NT2/D1 (cell line): ENCODE measurements around the gene OGN.
A peak's percentile ranks its signal among the peaks of the same experiment; 100 is the strongest.

ENCODE experiments used
- DNase-seq: peaks from one replicate; pipeline ENCODE4 v3.0.0-alpha.2; 2011; ENCODE audit warnings: low read depth, low spot score
- H3K27me3 ChIP-seq: 2 replicates; pipeline ENCODE4 v1.6.0; 2011; ENCODE audit warnings: mild to moderate bottlenecking; ENCODE audit not compliant: insufficient read length, insufficient read depth
- H3K36me3 ChIP-seq: 2 replicates; pipeline ENCODE4 v1.6.1; 2011; ENCODE audit warnings: mild to moderate bottlenecking, low read length, mixed read lengths; ENCODE audit not compliant: insufficient read depth, insufficient read length
- H3K4me1 ChIP-seq: 2 replicates; pipeline ENCODE4 v1.5.1; 2011; ENCODE audit not compliant: insufficient read depth, insufficient read length
- H3K4me3 ChIP-seq: 2 replicates; pipeline ENCODE4 v1.5.1; 2011; ENCODE audit warnings: low read depth; ENCODE audit not compliant: insufficient read length
- H3K9ac ChIP-seq: 2 replicates; pipeline ENCODE4 v1.6.0; 2011; ENCODE audit warnings: low read depth; ENCODE audit not compliant: insufficient read length
- H3K9me3 ChIP-seq: 2 replicates; pipeline ENCODE4 v1.5.1; 2011; ENCODE audit warnings: mild to moderate bottlenecking, low read length; ENCODE audit not compliant: insufficient read depth
- SUZ12 ChIP-seq: IDR thresholded peaks from 2 replicates; pipeline ENCODE4 v1.6.1; 2011; ENCODE audit not compliant: insufficient read length, insufficient read depth; ENCODE audit errors: extremely low read depth
- YY1 ChIP-seq: IDR thresholded peaks from 2 replicates; pipeline ENCODE4 v1.6.1; 2011; ENCODE audit not compliant: insufficient read length, insufficient read depth
- ZNF274 ChIP-seq: IDR thresholded peaks from 2 replicates; pipeline ENCODE4 v1.6.1; 2011; ENCODE audit warnings: mild to moderate bottlenecking, low read depth, low read length

OGN gene

DNA sequence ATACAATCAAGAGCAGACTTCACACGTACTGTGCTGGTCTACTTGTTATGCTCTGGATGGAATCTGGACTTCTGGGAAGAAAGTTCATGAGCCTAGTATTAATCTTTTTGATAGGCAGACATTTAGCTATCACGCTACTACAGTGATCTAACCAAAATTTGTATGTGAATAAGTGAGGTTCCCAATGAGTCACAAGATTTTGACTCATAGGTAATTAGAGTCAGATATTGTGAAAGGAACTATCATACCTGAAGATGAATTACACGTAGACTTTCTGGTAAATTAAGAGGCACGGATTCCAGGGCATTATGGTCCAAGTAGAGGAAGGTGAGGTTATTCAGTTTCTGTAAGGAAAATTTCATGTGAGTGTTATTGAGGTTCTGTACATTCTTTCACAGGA is 18.4 kb downstream of the OGN start:
- no peaks in the 10 kb centered on the region for H3K36me3 ChIP-seq
- no peaks in the 10 kb centered on the region for H3K27me3 ChIP-seq
- TF ChIP-seq YY1 (no peak), ZNF274 (no peak), SUZ12 (no peak)
- no peak overlapping the region for H3K9ac ChIP-seq
- DNase-seq = no peak
- H3K4me3 ChIP-seq = no peak overlapping the region
- H3K9me3 ChIP-seq = no peaks in the 10 kb centered on the region
- H3K4me1 ChIP-seq = no peaks in the 10 kb centered on the region

DNA sequence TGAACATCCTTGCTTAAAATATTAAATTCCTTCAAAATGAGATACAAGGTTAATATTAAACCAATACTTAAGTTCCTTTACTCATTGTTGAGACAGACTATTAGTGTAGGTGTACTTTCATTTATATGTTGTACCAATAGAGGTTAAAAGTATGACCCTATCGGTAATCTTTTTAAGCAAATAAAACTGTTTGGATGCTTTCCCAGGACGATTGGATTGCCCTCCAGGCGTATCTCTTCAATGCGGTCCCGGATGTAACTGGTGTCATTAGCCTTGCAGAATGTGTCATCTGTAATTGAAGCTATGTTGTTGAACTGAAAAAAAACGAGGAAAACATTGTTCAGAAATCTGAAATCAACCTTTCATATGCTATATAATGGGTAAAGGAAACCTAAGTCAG is 18.9 kb downstream of the OGN start:
- H3K9ac ChIP-seq = no peak overlapping the region
- TF ChIP-seq ZNF274 (no peak), SUZ12 (no peak), YY1 (no peak)
- no peaks in the 10 kb centered on the region for H3K36me3 ChIP-seq
- H3K4me1 ChIP-seq = no peaks in the 10 kb centered on the region
- no peaks in the 10 kb centered on the region for H3K27me3 ChIP-seq
- DNase-seq = no peak
- H3K9me3 ChIP-seq = no peaks in the 10 kb centered on the region
- H3K4me3 ChIP-seq = no peak overlapping the region

DNA sequence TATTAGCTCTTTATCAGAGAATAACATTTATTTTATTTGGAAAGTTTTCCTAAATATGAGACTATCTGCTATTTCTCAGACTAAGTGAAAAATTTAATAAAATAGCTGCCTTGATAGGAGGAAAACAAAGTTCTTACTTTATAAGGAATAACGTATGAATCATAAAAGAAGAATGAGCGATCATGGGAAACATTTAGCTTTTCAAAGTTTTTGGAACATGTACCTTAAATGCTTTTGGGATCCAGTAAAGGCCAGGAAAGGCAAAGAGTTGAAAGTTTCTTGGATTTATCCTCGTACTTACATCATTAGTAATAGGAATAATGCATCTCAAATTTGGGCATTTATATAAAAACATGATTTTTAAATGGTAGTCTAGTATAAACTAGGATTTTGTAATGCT is 19.4 kb downstream of the OGN start:
- no peaks in the 10 kb centered on the region for H3K9me3 ChIP-seq
- DNase-seq = no peak
- H3K4me3 ChIP-seq = no peak overlapping the region
- no peaks in the 10 kb centered on the region for H3K4me1 ChIP-seq
- no peaks in the 10 kb centered on the region for H3K27me3 ChIP-seq
- H3K36me3 ChIP-seq = no peaks in the 10 kb centered on the region
- H3K9ac ChIP-seq = no peak overlapping the region
- TF ChIP-seq YY1 (no peak), SUZ12 (no peak), ZNF274 (no peak)

DNA sequence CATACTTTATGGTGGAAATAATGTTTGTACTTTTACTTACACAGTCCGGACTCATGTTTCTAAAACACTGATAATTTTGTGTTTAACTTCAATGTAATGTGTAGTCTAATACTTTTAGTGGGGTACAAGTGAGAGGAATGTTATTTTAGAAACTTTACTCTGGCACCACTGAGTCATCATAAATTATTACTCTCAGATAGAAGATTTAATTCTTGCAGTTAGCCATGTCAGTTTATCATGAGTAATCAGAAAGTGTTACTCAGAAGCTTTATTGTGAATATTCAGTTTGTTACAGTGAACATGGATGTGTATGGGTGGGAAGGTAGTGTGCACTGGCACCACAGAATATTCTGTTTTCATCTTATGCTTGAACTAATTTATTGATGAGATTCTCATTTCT is 20.0 kb downstream of the OGN start:
- Histone ChIP-seq H3K36me3 (no peaks in the 10 kb centered on the region), H3K27me3 (no peaks in the 10 kb centered on the region), H3K4me3 (no peak overlapping the region), H3K4me1 (no peaks in the 10 kb centered on the region), H3K9ac (no peak overlapping the region), H3K9me3 (no peaks in the 10 kb centered on the region)
- TF ChIP-seq YY1 (no peak), ZNF274 (no peak), SUZ12 (no peak)
- DNase-seq = no peak

DNA sequence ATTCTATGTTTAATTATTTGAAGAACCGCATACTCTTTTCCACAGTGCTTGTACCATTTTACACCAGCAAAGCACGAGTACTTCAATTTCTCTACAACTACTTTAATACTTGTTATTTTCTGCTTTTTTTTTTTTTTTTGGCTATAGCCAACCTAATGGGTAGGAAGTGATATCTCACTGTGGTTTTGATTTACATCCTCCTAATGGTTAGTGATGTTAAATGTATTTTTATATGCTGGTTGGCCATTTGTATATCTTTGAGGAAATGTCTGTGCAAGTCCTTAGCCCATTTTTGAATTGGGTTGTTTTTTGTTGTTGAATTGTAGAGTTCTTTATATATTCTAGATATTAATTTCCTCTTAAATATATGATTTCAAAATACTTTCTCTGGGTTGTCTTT is 22.6 kb downstream of the OGN start:
- no peak overlapping the region for H3K9ac ChIP-seq
- H3K9me3 ChIP-seq = no peaks in the 10 kb centered on the region
- no peak overlapping the region for H3K4me3 ChIP-seq
- H3K36me3 ChIP-seq = no peaks in the 10 kb centered on the region
- DNase-seq = no peak
- peaks cover 3% of the 10 kb centered on the region for H3K4me1 ChIP-seq
- TF ChIP-seq YY1 (no peak), SUZ12 (no peak), ZNF274 (no peak)
- no peaks in the 10 kb centered on the region for H3K27me3 ChIP-seq

DNA sequence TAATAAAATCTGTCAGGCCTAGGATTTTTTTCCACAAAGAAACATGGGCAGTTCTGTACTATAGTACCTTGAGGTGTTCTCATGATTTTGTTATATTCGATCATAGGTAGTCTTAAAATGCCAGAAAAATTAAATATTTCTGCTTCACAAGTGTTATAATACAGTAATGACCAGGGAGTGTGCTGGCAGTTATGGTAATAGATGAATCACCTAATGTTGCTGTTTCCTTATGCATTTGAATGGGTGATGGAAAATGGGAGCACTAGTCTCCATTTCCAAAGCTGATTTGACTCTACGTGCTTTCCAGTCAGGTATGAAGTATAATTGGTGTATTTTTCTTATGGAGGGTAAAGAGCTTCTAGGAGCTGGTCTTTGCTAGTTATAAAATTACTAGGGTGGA is 23.8 kb downstream of the OGN start:
- Histone ChIP-seq H3K9me3 (no peaks in the 10 kb centered on the region), H3K36me3 (no peaks in the 10 kb centered on the region), H3K9ac (no peak overlapping the region), H3K4me1 (peaks cover 3% of the 10 kb centered on the region), H3K27me3 (no peaks in the 10 kb centered on the region), H3K4me3 (no peak overlapping the region)
- DNase-seq = no peak
- TF ChIP-seq SUZ12 (no peak), ZNF274 (no peak), YY1 (no peak)

DNA sequence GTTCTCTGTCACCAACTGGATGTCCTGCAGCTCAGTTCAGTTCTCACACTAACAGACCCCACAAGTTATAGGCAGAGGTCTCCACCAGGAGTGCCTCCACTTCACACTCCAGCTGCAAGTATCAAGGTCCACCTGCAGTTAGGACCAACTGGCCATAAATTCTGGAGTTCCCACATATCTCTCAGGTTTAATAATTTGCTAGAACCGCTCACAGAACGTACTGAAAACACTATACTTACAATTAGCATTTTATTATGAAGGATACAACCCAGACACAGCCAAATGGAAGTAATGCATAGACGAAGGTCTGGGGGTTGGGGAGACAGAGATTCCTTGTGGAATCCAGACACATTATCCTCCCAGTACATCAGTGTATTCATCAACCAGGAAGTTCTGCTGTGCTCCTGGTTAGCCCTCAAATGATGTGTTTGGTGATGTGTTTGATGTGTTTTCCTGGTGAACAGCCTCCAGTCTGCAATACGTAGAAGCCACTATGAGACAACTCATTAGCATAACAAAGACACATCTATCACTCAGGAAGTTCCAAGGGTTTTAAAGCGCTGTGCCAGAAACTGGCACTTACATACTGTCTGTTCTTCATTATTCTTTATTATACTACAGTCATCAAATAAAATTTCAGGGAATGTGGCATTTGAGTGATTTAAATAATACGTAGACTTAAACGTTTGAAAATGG is 25.4 kb downstream of the OGN start:
- Histone ChIP-seq H3K27me3 (no peaks in the 10 kb centered on the region), H3K9me3 (no peaks in the 10 kb centered on the region), H3K4me1 (peaks cover 3% of the 10 kb centered on the region), H3K4me3 (no peak overlapping the region), H3K9ac (no peak overlapping the region), H3K36me3 (no peaks in the 10 kb centered on the region)
- TF ChIP-seq ZNF274 (no peak), YY1 (no peak), SUZ12 (no peak)
- DNase-seq = peak; percentile 15
